Kidney (tissue), 14 donors: Measurements from ENCODE around the gene CNTN6. TPM values are rescaled to one million over a fixed set of nuclear protein-coding genes. Genes with fewer than 3 reads are reported as not detected.

ENCODE experiments used
- DNase-seq, 5 donors: peaks; one replicate each; pipeline ENCODE4 v3.0.0-alpha.2; 2013 to 2020
- FAIRE-seq: peaks from 2 replicates; lab custom pipeline; 2012; peaks lifted over from hg19 to GRCh38; lab: Jason Lieb, UNC
- H3K27ac ChIP-seq, 2 donors: one replicate each; pipeline ENCODE4 v1.7.0; 2013; ENCODE audit warnings: low read depth in 2 of 2, low read length in 2 of 2, inconsistent platforms in 1 of 2
- H3K27me3 ChIP-seq: one replicate; pipeline ENCODE4 v1.7.1; 2013; ENCODE audit warnings: low read length, inconsistent platforms; ENCODE audit not compliant: control insufficient read depth, insufficient read depth
- H3K36me3 ChIP-seq, 3 donors: one replicate each; pipeline versions ENCODE4 v1.7.0 to v1.7.1; 2013; ENCODE audit warnings: low read length in 3 of 3, control low read depth in 1 of 3, inconsistent platforms in 1 of 3; ENCODE audit not compliant: insufficient read depth in 3 of 3, control insufficient read depth in 2 of 3
- H3K4me1 ChIP-seq, 3 donors: one replicate each; pipeline versions ENCODE4 v1.7.0 to v1.7.1; 2013; ENCODE audit warnings: low read length in 3 of 3, inconsistent platforms in 1 of 3, low read depth in 1 of 3; ENCODE audit not compliant: control insufficient read depth in 2 of 3, insufficient read depth in 2 of 3
- H3K4me3 ChIP-seq, 3 donors: one replicate each; pipeline versions ENCODE4 v1.7.0 to v1.8.1; 2013; ENCODE audit warnings: low read length in 3 of 3, control low read depth in 1 of 3, inconsistent platforms in 1 of 3
- H3K9ac ChIP-seq, 3 donors: one replicate each; pipeline versions ENCODE4 v1.7.0 to v1.7.1; 2013; ENCODE audit warnings: low read length in 3 of 3, control low read depth in 1 of 3, inconsistent platforms in 1 of 3
- H3K9me3 ChIP-seq, 3 donors: one replicate each; pipeline versions ENCODE4 v1.7.0 to v1.7.1; 2013; ENCODE audit warnings: low read length in 3 of 3, control low read depth in 1 of 3, inconsistent platforms in 1 of 3; ENCODE audit not compliant: control insufficient read depth in 2 of 3, insufficient read depth in 1 of 3
- CTCF ChIP-seq: IDR thresholded peaks from 3 replicates; pipeline ENCODE4 v1.5.1; 2012; ENCODE audit warnings: mild to moderate bottlenecking, moderate library complexity, borderline replicate concordance; ENCODE audit not compliant: insufficient read depth; ENCODE audit errors: extremely low read depth
- intact Hi-C: fragments of 100-400 bp; cut with DNase I; formaldehyde crosslinking; loops from one replicate; pipeline ENCODE4 v1.11.1; 2022
- polyA plus RNA-seq: library from polyadenylated mRNA; stranded (reverse); fragments of 350-450 nt; fragmentation: Illumina TruSeq; extraction: RNeasy Lipid Tissue Mini Kit (QIAGEN cat#74804); gene quantifications from one replicate; pipeline ENCODE4 v1.2.3, GENCODE V29; 2014; ENCODE audit warnings: low read depth, low replicate concordance; ENCODE audit not compliant: insufficient read depth
- total RNA-seq: library from RNA; stranded (reverse); fragmentation: NEBNext Ultra II Directional; extraction: Animal tissue kit (Norgen Biotek cat#: 25700); gene quantifications from one replicate; pipeline ENCODE4 v1.2.1, GENCODE V29; 2021
- donor health status: control.
- donor health status: control.
- donor health status: control.
- donor health status: control.
- donor health status: control.
- donor health status: DM: yes; HTN: yes; CAD: no.
- donor health status: Normal renal cell carcinoma (clear cell type).

CNTN6 gene
- total and polyA plus RNA-seq, 2 donors from 2014 or later = 0.11 to 0.25 TPM

- Histone ChIP-seq H3K9me3 (no peaks in the 10 kb centered on the region), H3K36me3 (no peaks in the 10 kb centered on the region), H3K4me3 (no peak overlapping the region), H3K9ac (no peak overlapping the region), H3K27ac (no peak overlapping the region), H3K27me3 (no peaks in the 10 kb centered on the region), H3K4me1 (no peaks in the 10 kb centered on the region)
- intact Hi-C loops = no loop called here
- TF ChIP-seq CTCF = no peak
- no peak for DNase-seq
- no peak for FAIRE-seq
Observed at GRCh38 chr3:1139071-1139470, 46.2 kb downstream of the CNTN6 start.

GRCh38 chr3:1147326-1147725 is 54.5 kb downstream of the CNTN6 start:
- intact Hi-C loops = no loop called here
- H3K4me3 ChIP-seq = no peak overlapping the region
- H3K27me3 ChIP-seq = no peaks in the 10 kb centered on the region
- DNase-seq = no peak
- no peaks in the 10 kb centered on the region for H3K4me1 ChIP-seq
- no peaks in the 10 kb centered on the region for H3K36me3 ChIP-seq
- FAIRE-seq = no peak
- no peaks in the 10 kb centered on the region for H3K9me3 ChIP-seq
- no peak overlapping the region for H3K27ac ChIP-seq
- TF ChIP-seq CTCF = no peak
- H3K9ac ChIP-seq = no peak overlapping the region

GRCh38 chr3:1147819-1148218 is 55.0 kb downstream of the CNTN6 start:
- no peak for TF ChIP-seq CTCF
- no peaks in the 10 kb centered on the region for H3K9me3 ChIP-seq
- no peak overlapping the region for H3K9ac ChIP-seq
- FAIRE-seq = no peak
- H3K27ac ChIP-seq = no peak overlapping the region
- no peak for DNase-seq
- H3K36me3 ChIP-seq = no peaks in the 10 kb centered on the region
- H3K4me1 ChIP-seq = no peaks in the 10 kb centered on the region
- no peak overlapping the region for H3K4me3 ChIP-seq
- no peaks in the 10 kb centered on the region for H3K27me3 ChIP-seq
- intact Hi-C loops = no loop called here

GRCh38 chr3:1164101-1164500 is 71.3 kb downstream of the CNTN6 start:
- no peak overlapping the region for H3K4me3 ChIP-seq
- FAIRE-seq (no peak), DNase-seq (no peak)
- intact Hi-C loops = no loop called here
- no peak for TF ChIP-seq CTCF
- no peak overlapping the region for H3K27ac ChIP-seq
- no peaks in the 10 kb centered on the region for H3K27me3 ChIP-seq
- no peak overlapping the region for H3K9ac ChIP-seq
- no peaks in the 10 kb centered on the region for H3K4me1 ChIP-seq
- no peaks in the 10 kb centered on the region for H3K36me3 ChIP-seq
- no peaks in the 10 kb centered on the region for H3K9me3 ChIP-seq
